Neuron (in vitro differentiated cells): ENCODE measurements around the gene ANKDD1A.
A peak's percentile ranks its signal among the peaks of the same experiment; 100 is the strongest.

Experiments
- H2AFZ ChIP-seq: one replicate; pipeline ENCODE4 v1.6.1; 2013; ENCODE audit warnings: low read depth, mild to moderate bottlenecking, inconsistent platforms, low read length, moderate library complexity
- H3K27me3 ChIP-seq: one replicate; pipeline ENCODE4 v1.6.1; 2013; ENCODE audit warnings: low read length; ENCODE audit not compliant: insufficient read depth
- H3K36me3 ChIP-seq: one replicate; pipeline ENCODE4 v1.6.1; 2013; ENCODE audit warnings: low read length; ENCODE audit not compliant: insufficient read depth
- H3K4me1 ChIP-seq: one replicate; pipeline ENCODE4 v1.6.1; 2013; ENCODE audit warnings: low read length; ENCODE audit not compliant: insufficient read depth
- H3K4me3 ChIP-seq: 2 replicates; pipeline ENCODE4 v1.5.1; 2013; ENCODE audit warnings: mild to moderate bottlenecking, low read length, moderate library complexity
- H3K9me3 ChIP-seq: one replicate; pipeline ENCODE4 v1.6.1; 2013; ENCODE audit warnings: low read length

The ANKDD1A gene

DNA sequence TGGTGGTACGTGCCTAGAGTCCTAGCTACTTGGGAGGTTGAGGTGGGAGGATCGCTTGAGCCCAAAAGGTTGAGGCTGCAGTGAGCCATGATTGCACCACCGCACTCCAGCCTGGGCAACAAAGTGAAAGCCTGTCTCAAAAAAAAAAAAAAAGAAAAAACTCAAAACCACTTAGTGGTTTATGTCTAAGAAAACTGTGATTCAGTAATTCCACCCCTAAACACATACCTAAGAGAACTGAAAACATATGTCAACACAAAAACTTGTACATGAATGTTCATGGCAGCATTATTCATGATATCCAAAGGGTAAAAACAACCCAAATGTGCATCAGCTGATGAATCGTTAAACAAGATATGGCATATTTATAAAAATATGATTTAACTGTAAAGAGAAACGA is 63.7 kb downstream of the ANKDD1A start:
- Histone ChIP-seq H3K27me3 (no peaks in the 10 kb centered on the region), H3K4me3 (no peak overlapping the region), H3K36me3 (peaks cover 67% of the 10 kb centered on the region), H3K9me3 (no peaks in the 10 kb centered on the region), H2AFZ (no peak overlapping the region), H3K4me1 (peaks cover 5% of the 10 kb centered on the region)

DNA sequence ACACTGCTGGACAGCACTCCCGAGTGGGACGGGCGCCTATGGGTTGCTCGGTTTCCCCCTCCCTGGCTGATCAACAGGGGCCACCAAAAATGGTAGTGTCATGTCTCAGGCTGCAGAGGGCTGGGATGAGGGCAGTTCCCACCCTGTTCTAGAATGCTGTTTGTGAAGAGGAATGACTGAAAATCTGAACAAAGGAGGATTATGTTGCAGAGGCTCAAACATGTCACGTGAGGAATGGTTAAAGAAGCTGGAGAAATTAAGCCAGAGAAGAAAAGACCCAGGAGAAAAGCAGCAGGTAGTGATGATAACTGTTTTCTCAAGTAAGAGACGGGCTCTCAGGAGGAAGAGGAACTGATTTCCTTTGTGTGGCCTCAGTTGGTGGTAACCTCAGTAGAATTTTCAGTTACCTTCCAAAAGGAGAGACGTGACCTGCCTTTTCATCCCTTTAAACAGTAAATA is 67.6 kb downstream of the ANKDD1A start:
- H3K4me1 ChIP-seq: peaks cover 5% of the 10 kb centered on the region
- H3K4me3 ChIP-seq: no peak overlapping the region
- H3K36me3 ChIP-seq: peaks cover 51% of the 10 kb centered on the region
- no peak overlapping the region for H2AFZ ChIP-seq
- no peaks in the 10 kb centered on the region for H3K9me3 ChIP-seq
- H3K27me3 ChIP-seq: no peaks in the 10 kb centered on the region

- Histone ChIP-seq H3K27me3 (no peaks in the 10 kb centered on the region), H3K4me1 (peaks cover 5% of the 10 kb centered on the region), H3K4me3 (no peak overlapping the region), H3K36me3 (peaks cover 35% of the 10 kb centered on the region), H2AFZ (no peak overlapping the region), H3K9me3 (no peaks in the 10 kb centered on the region)
These were observed 70.2 kb downstream of the ANKDD1A start for GRCh38 chr15:64981812-64982431.

GRCh38 chr15:64982472-64982871 is 70.8 kb downstream of the ANKDD1A start:
- Histone ChIP-seq H3K4me1 (peaks cover 5% of the 10 kb centered on the region), H3K27me3 (no peaks in the 10 kb centered on the region), H3K9me3 (no peaks in the 10 kb centered on the region), H2AFZ (no peak overlapping the region), H3K4me3 (no peak overlapping the region), H3K36me3 (peaks cover 34% of the 10 kb centered on the region)

DNA sequence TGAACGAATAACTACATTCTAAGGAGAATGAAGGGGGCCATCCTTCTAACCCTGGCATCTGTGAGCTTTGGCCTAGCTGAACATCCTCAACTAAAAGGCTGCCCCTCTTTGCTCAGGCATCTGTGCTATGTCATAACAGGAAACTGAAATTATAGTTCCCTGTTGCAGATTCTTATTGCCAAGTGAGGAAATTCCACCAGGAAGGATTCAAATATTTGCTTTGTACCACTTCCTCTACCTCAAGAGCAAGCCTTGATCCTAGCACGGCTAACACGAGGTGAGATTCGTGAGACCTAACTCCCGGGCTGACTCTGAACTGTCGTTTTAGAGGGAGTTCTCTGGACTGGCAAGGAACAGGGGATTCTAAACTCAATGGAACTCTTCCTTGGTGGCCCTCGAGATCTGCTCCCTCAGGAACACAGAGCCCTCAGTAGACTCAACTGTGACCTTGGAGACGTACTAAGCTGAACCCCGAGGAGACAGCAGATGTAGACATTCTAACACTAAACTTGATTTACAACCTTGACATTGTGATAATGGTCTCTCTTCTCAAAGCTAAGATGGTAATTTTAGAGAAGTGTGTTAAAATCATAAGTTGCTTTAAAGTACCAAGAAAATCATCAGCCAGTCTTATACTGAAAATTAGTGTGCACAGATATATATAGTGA is 73.8 kb downstream of the ANKDD1A start:
- H3K4me3 ChIP-seq: no peak overlapping the region
- peaks cover 5% of the 10 kb centered on the region for H3K4me1 ChIP-seq
- no peak overlapping the region for H2AFZ ChIP-seq
- H3K9me3 ChIP-seq: no peaks in the 10 kb centered on the region
- H3K36me3 ChIP-seq: peaks cover 18% of the 10 kb centered on the region
- H3K27me3 ChIP-seq: no peaks in the 10 kb centered on the region

GRCh38 chr15:64987136-64987535 is 75.4 kb downstream of the ANKDD1A start:
- Histone ChIP-seq H3K36me3 (peaks cover 18% of the 10 kb centered on the region), H3K9me3 (no peaks in the 10 kb centered on the region), H2AFZ (no peak overlapping the region), H3K4me1 (peaks cover 10% of the 10 kb centered on the region), H3K27me3 (no peaks in the 10 kb centered on the region), H3K4me3 (no peak overlapping the region)

DNA sequence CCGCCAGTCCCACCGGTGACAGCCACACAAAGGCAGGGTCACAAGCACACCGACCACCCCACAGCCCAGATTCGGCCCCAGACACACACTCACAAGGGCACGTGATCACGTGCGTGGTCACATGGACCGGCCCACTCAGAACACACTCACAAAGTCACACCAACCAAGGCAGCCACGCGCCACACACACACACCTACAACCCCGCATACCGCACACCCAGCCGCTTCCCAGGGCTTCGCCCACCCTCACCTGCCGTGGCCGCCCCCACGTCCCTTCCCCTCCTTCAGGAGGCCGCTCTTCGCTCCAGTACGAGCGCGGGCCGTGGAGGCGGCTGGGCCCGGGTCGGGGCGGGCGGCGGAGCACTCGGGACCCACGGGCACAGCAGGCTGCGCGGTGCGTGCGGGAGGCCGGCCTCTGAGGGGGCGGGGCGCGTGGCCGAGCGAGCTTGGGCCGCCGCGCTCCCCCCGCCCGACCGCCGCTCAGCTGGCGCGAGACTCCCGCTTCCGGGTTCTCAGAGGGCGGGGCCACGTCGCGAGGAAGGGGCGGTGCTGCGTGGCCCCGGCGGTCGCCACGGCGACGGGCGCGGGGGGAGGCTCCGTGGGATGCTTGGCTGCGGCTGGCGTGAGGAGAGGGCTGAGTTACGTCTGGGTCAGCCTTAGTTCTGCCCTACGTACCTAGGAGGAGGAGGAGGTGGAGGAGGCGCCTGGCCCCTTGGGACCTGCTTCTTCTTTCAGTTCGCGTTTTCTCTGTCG is 77.9 kb downstream of the ANKDD1A start, which contains the start of gene SPG21:
Gene SPG21, minus strand, starts transcription at position 499 of the 752 bp plus-strand sequence. CDS start 6,345 bp downstream, outside the sequence.
- no peaks in the 10 kb centered on the region for H3K9me3 ChIP-seq
- peak within 1 kb of the TSS; percentile 89 for H3K4me3 ChIP-seq
- peaks cover 10% of the 10 kb centered on the region for H3K4me1 ChIP-seq
- no peaks in the 10 kb centered on the region for H3K27me3 ChIP-seq
- H3K36me3 ChIP-seq: peaks cover 8% of the 10 kb centered on the region
- peak within 1 kb of the TSS; percentile 92 for H2AFZ ChIP-seq

- peak overlapping the region; percentile 92 for H2AFZ ChIP-seq
- H3K27me3 ChIP-seq: no peaks in the 10 kb centered on the region
- peaks cover 8% of the 10 kb centered on the region for H3K36me3 ChIP-seq
- peaks cover 10% of the 10 kb centered on the region for H3K4me1 ChIP-seq
- H3K4me3 ChIP-seq: peak overlapping the region; percentile 89
- no peaks in the 10 kb centered on the region for H3K9me3 ChIP-seq
These were observed 78.4 kb downstream of the ANKDD1A start for GRCh38 chr15:64990168-64990470.

DNA sequence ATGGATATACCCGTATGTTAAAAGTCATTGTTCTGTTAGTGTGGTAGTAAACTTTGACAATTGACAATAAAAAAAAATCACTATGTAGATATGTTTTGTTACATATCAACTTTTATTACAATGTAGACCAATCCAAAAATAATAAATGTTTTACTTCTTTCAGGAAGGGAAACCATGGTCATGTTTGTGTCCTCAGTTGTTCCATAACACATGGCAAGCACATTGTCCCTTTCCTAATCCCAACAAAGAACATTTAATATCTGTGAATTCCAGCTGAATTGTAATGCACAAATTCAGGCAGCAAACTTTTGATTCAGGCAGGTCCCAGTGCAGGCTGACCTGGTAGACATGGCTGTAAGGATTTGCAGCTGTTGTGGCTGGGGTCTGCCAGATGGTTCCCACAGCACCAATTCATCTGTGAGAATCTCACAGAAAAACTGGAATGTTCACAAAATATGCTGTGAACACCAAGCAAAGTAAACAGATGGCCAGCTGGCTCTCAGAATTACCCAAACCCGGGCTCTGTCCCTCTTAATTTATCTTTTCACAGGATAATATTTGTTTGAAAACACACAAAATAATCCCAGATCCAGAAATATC is 79.9 kb downstream of the ANKDD1A start:
- Histone ChIP-seq H3K4me3 (no peak overlapping the region), H3K27me3 (no peaks in the 10 kb centered on the region), H3K36me3 (peaks cover 8% of the 10 kb centered on the region), H2AFZ (no peak overlapping the region), H3K9me3 (no peaks in the 10 kb centered on the region), H3K4me1 (peaks cover 10% of the 10 kb centered on the region)

GRCh38 chr15:64993290-64993689 is 81.6 kb downstream of the ANKDD1A start:
- no peak overlapping the region for H3K4me3 ChIP-seq
- H3K9me3 ChIP-seq: no peaks in the 10 kb centered on the region
- H3K4me1 ChIP-seq: peaks cover 8% of the 10 kb centered on the region
- no peak overlapping the region for H2AFZ ChIP-seq
- no peaks in the 10 kb centered on the region for H3K36me3 ChIP-seq
- H3K27me3 ChIP-seq: no peaks in the 10 kb centered on the region

GRCh38 chr15:64997066-64997465 is 85.4 kb downstream of the ANKDD1A start:
- no peak overlapping the region for H2AFZ ChIP-seq
- no peaks in the 10 kb centered on the region for H3K4me1 ChIP-seq
- no peaks in the 10 kb centered on the region for H3K9me3 ChIP-seq
- H3K36me3 ChIP-seq: peaks cover 2% of the 10 kb centered on the region
- no peaks in the 10 kb centered on the region for H3K27me3 ChIP-seq
- no peak overlapping the region for H3K4me3 ChIP-seq

GRCh38 chr15:64997745-64998375 is 86.2 kb downstream of the ANKDD1A start:
- H2AFZ ChIP-seq: no peak overlapping the region
- peaks cover 2% of the 10 kb centered on the region for H3K36me3 ChIP-seq
- H3K4me1 ChIP-seq: no peaks in the 10 kb centered on the region
- no peak overlapping the region for H3K4me3 ChIP-seq
- H3K27me3 ChIP-seq: no peaks in the 10 kb centered on the region
- no peaks in the 10 kb centered on the region for H3K9me3 ChIP-seq

- H2AFZ ChIP-seq: no peak overlapping the region
- peaks cover 2% of the 10 kb centered on the region for H3K9me3 ChIP-seq
- H3K4me3 ChIP-seq: no peak overlapping the region
- no peaks in the 10 kb centered on the region for H3K4me1 ChIP-seq
- H3K27me3 ChIP-seq: no peaks in the 10 kb centered on the region
- peaks cover 15% of the 10 kb centered on the region for H3K36me3 ChIP-seq
These were observed 93.3 kb downstream of the ANKDD1A start for GRCh38 chr15:65004993-65005392.
